Activated CD8-positive, alpha-beta T cell treated with anti-CD3 and anti-CD28 coated beads for 36 hours (primary cell): ENCODE data around the gene ATOH7. TPM values are rescaled to one million over a fixed set of nuclear protein-coding genes. Genes with fewer than 3 reads are reported as not detected.

Experiments used
- ATAC-seq: fragments of 200-7000 bp; cut with Tn5 transposase; one replicate; pipeline ENCODE4 v1.10.0; 2021; ENCODE audit warnings: mild to moderate bottlenecking, moderate library complexity
- CTCF ChIA-PET: fragments of 350-600 bp; sonication (Branson Sonifier 250); formaldehyde crosslinking; loops from one replicate; lab custom pipeline; 2021; ENCODE audit warnings: antibody characterized with exemption; lab: Charles Lee
- POLR2A ChIA-PET: fragments of 350-600 bp; sonication (Branson Sonifier 250); formaldehyde crosslinking; loops from one replicate; lab custom pipeline; 2021; ENCODE audit warnings: antibody characterized with exemption; lab: Charles Lee
- DNase-seq: peaks from one replicate; pipeline ENCODE4 v3.0.0-alpha.2; 2020
- H3K27ac Mint-ChIP-seq: one replicate; pipeline ENCODE4 v1.8.0; 2021; ENCODE audit warnings: mild to moderate bottlenecking, mixed read lengths
- H3K27me3 Mint-ChIP-seq: one replicate; pipeline ENCODE4 v1.8.0; 2021; ENCODE audit warnings: mixed read lengths
- H3K36me3 Mint-ChIP-seq: one replicate; pipeline ENCODE4 v1.8.0; 2021; ENCODE audit warnings: low read depth, mixed read lengths
- H3K4me1 Mint-ChIP-seq: one replicate; pipeline ENCODE4 v1.8.0; 2021; ENCODE audit warnings: low read depth, mixed read lengths
- H3K4me3 Mint-ChIP-seq: one replicate; pipeline ENCODE4 v1.8.0; 2021; ENCODE audit warnings: mild to moderate bottlenecking, moderate library complexity, mixed read lengths
- H3K9me3 Mint-ChIP-seq: one replicate; pipeline ENCODE4 v1.8.0; 2021; ENCODE audit warnings: mixed read lengths
- intact Hi-C: fragments of 100-400 bp; cut with micrococcal nuclease; formaldehyde crosslinking; loops from one replicate; pipeline ENCODE4 v1.10.0; 2022
- total RNA-seq, 2 experiments: library from RNA; stranded (reverse); gene quantifications; one replicate each; pipeline ENCODE4 v1.2.3, GENCODE V29; 2021
- TF ChIP-seq, protein P1 (sequence below): fragments of 200-600 bp; IDR thresholded peaks from one replicate; pipeline ENCODE4 v1.8.0; 2022; ENCODE audit warnings: antibody characterized with exemption, mild to moderate bottlenecking

ATOH7 gene
- total RNA-seq, 2 experiments from 2014 or later: not detected

GRCh38 chr10:68261132-68261856, 29.4 kb upstream of the ATOH7 start:
- no peaks in the 10 kb centered on the region for H3K36me3 Mint-ChIP-seq

GRCh38 chr10:68253346-68253745, 21.4 kb upstream of the ATOH7 start:
- peaks cover 3% of the 10 kb centered on the region for H3K27me3 Mint-ChIP-seq
- peaks cover 4% of the 10 kb centered on the region for H3K4me1 Mint-ChIP-seq
- H3K36me3 Mint-ChIP-seq: no peaks in the 10 kb centered on the region
- TF ChIP-seq, protein P1, sequence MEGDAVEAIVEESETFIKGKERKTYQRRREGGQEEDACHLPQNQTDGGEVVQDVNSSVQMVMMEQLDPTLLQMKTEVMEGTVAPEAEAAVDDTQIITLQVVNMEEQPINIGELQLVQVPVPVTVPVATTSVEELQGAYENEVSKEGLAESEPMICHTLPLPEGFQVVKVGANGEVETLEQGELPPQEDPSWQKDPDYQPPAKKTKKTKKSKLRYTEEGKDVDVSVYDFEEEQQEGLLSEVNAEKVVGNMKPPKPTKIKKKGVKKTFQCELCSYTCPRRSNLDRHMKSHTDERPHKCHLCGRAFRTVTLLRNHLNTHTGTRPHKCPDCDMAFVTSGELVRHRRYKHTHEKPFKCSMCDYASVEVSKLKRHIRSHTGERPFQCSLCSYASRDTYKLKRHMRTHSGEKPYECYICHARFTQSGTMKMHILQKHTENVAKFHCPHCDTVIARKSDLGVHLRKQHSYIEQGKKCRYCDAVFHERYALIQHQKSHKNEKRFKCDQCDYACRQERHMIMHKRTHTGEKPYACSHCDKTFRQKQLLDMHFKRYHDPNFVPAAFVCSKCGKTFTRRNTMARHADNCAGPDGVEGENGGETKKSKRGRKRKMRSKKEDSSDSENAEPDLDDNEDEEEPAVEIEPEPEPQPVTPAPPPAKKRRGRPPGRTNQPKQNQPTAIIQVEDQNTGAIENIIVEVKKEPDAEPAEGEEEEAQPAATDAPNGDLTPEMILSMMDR: no peak
- intact Hi-C loops: no loop called here
- ChIA-PET CTCF (interaction anchor here (1.3 to 2.1 kb wide), 3 partner anchors 14 to 49 kb away, joined by 3 to 9 read pairs (median 4); no protein-coding TSS in a partner anchor), POLR2A (interaction anchor here (0.6 to 0.7 kb wide), 2 partner anchors 52 to 1347 kb away, joined by 3 to 4 read pairs; no protein-coding TSS in a partner anchor)
- no peak overlapping the region for H3K4me3 Mint-ChIP-seq
- DNase-seq (no peak), ATAC-seq (no peak)
- H3K27ac Mint-ChIP-seq: no peak overlapping the region
- no peaks in the 10 kb centered on the region for H3K9me3 Mint-ChIP-seq

More at GRCh38 chr10:68261132-68261856, 29.4 kb upstream of the ATOH7 start:
- no peak overlapping the region for H3K4me3 Mint-ChIP-seq
- POLR2A ChIA-PET: no interaction called here
- TF ChIP-seq, protein P1: no peak
- ATAC-seq (no peak), DNase-seq (no peak)
- intact Hi-C loops: no loop called here
- no peaks in the 10 kb centered on the region for H3K4me1 Mint-ChIP-seq
- CTCF ChIA-PET: no interaction called here
- H3K27ac Mint-ChIP-seq: no peak overlapping the region
- H3K27me3 Mint-ChIP-seq: peaks cover 3% of the 10 kb centered on the region
- peaks cover 2% of the 10 kb centered on the region for H3K9me3 Mint-ChIP-seq

- Mint-ChIP-seq H3K27me3 (peaks cover 3% of the 10 kb centered on the region), H3K4me1 (peaks cover 4% of the 10 kb centered on the region), H3K4me3 (no peak overlapping the region), H3K36me3 (no peaks in the 10 kb centered on the region), H3K9me3 (no peaks in the 10 kb centered on the region), H3K27ac (no peak overlapping the region)
- CTCF ChIA-PET: interaction anchor here (0.8 to 2.1 kb wide), 4 partner anchors 15 to 51 kb away, joined by 3 to 9 read pairs (median 4); no protein-coding TSS in a partner anchor
- POLR2A ChIA-PET: no interaction called here
- TF ChIP-seq, protein P1: no peak
- ATAC-seq: no peak
- intact Hi-C loops: no loop called here
- DNase-seq: no peak
Observed at GRCh38 chr10:68251625-68252495, 19.9 kb upstream of the ATOH7 start.

DNA sequence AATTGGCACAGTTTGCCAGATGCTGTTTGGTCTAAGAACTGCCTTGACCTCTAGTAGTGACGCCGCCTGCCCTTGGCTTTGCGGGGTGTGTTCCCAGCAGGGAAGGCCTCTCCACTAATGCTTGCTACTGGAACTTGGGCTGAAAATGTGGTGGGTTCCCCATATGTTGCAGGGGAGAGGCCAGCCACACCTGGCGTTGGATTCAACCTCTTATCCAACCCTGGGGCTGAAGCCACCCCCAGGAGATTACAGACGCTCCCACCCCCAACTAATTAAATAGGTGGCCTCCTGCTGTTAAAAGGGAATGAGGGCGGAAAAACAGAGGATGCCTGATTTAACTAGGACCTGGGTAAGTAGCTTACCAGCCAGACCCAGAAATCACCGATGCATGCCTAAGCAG, 19.2 kb upstream of the ATOH7 start:
- no peak overlapping the region for H3K4me3 Mint-ChIP-seq
- ChIA-PET POLR2A (no interaction called here), CTCF (interaction anchor here (0.8 to 0.9 kb wide), 2 partner anchors 39 to 51 kb away, joined by 3 to 4 read pairs; no protein-coding TSS in a partner anchor)
- no peaks in the 10 kb centered on the region for H3K36me3 Mint-ChIP-seq
- intact Hi-C loops: no loop called here
- H3K27me3 Mint-ChIP-seq: peaks cover 3% of the 10 kb centered on the region
- no peaks in the 10 kb centered on the region for H3K9me3 Mint-ChIP-seq
- no peak for DNase-seq
- no peak overlapping the region for H3K27ac Mint-ChIP-seq
- no peak for ATAC-seq
- H3K4me1 Mint-ChIP-seq: peaks cover 4% of the 10 kb centered on the region
- TF ChIP-seq, protein P1: no peak
